Measurements from ENCODE around the gene CERS1.
"Not testable (repeated sequence)": the region's sequence is repeated elsewhere in the genome, so short reads cannot be mapped to it uniquely, and the experiment has no call there.

The CERS1 gene

DNA sequence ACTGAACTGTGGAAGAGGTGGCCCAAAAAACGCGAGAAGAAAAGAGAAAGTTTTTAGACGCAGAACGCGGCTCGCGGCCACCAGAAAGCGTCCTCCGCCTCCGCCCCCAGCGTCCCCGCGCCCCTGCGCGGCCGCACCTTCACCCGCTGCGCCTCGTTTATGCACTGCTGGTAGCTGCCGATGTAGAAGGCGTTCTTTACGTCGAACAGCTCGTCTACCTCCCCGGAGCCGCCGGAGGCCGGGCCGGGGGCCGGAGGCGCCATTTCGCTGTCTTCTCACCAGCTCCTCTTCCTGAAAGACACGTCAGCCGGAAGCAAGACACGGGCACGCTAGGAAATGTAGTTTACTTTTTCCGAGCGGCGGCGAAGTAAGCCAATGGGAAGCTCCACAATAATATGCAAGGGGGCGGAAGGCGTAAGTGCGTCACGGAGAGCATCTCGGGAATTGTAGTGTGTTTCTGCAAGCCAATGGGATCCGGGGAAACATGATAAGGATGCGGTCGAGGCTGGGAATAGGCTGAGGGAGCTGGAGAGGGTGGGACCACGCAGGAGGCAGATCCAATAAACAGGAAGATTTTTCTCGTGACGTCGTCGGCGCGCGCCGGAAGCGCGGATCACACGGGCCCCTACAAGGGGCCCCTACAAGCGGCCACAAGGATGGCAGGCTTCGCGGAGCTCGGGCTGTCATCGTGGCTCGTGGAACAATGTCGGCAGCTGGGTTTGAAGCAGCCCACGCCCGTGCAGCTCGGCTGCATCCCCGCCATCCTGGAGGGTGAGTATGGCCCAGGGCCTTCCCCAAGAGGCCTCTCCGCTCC lies 23.3 kb upstream of the CERS1 start, which contains the start of the genes COPE and DDX49:
Gene COPE, minus strand, starts transcription at position 302 of the 814 bp plus-strand sequence. Its CDS starts 39 bp downstream, at position 263.
Gene DDX49, plus strand, starts transcription at position 630 of the 814 bp plus-strand sequence. Its CDS starts 27 bp downstream, at position 657.
- peak; percentile 99 for DNase-seq (ENCODE audit: low read depth)

- not testable (repeated sequence) for DNase-seq (ENCODE audit: low read depth)
These were observed 21.6 kb upstream of the CERS1 start for GRCh38 chr19:18917593-18917992.

DNA sequence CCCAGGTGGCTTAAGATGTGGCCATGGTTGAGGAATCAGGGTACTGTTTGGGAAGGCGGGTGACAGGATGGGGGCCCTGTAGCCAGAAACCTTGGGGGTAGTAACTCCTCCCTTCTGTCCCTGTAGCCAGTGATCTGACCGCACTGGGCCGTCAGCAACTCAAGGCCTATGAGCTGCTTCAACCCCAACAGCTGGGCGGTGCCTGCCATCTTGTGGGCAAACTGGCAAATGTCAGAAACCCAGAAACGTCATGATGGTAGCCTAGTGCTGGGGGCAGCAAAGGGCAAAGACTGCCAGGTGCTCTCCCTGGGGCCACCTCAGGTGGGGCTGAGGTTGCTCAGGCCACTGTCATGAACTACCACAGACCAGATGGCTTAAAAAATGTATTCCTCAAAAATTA lies 19.7 kb upstream of the CERS1 start:
- DNase-seq (ENCODE audit: low read depth), result no peak

DNA sequence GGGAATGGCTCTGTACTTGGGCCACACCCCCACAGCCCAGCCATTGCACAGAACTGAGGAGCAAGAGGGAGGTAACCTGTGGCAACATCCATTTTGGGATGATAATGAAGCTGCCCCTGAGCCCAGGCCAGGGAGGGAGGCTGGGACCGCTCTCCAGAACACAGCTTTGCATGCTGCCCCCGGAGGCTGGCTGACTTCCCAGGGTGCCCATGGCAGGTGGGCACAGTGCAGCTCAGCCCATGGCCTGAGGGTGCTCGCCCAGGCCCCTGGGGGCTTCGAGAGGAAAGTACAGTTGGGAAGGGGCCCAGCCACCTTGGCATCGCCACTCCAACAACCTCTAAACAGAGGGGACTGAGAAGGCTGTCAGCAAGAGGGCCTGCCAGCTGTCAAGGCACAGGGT lies 17.5 kb upstream of the CERS1 start:
- DNase-seq (ENCODE audit: low read depth), result no peak

DNA sequence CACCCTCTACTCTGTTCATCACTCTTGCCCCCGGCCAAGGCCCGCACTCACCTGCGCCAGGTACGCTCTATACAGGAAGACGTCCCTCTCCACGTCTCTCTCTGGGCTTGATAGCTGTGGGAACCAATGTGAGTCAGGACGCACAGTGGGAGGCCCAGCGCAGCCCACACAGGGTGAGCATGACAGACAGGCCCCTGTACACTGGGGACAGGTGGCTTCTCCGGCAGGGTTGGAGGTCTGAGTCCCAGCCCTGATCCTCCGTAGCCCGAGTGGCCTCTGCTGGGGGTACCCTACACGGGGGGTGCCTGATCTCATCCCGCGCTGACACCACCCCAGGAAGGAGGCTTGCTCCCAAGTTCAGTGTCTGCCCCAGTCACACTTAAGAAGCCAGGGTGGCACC lies 17.0 kb upstream of the CERS1 start:
- DNase-seq (ENCODE audit: low read depth), result no peak

DNA sequence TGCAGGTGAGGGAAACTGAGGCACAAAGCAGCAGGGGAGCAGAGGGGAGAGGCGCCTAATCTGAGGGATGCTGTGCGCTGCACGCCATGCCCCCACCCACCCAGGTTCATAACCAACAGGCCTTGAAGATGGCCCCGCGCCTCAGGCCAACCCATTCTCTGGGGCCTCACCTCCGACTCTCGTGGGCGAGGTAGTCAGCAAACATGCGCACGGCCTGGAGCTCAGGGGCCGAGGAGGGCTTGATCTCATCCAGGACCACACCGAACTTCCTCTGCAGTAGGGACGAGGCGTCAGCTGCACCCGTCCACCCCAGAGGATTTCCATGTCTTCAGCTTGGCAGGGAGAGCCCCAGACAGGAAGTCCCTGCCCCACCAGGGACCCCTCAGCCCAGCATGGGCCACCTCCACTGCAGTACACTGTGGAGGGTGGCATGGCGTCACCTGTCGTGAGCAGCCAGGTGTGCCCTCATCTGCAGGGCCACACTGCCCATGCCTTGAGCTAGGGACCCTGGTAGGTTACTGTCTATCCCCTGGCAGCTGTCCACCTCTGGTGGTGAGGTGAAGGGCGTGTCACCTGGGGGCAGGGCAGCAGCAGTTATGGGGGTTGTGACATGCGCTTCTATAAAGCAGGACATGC lies 15.0 kb upstream of the CERS1 start:
- DNase-seq (ENCODE audit: low read depth), result no peak

- DNase-seq (ENCODE audit: low read depth), result no peak
These were observed 14.1 kb upstream of the CERS1 start for GRCh38 chr19:18910010-18910409.

DNA sequence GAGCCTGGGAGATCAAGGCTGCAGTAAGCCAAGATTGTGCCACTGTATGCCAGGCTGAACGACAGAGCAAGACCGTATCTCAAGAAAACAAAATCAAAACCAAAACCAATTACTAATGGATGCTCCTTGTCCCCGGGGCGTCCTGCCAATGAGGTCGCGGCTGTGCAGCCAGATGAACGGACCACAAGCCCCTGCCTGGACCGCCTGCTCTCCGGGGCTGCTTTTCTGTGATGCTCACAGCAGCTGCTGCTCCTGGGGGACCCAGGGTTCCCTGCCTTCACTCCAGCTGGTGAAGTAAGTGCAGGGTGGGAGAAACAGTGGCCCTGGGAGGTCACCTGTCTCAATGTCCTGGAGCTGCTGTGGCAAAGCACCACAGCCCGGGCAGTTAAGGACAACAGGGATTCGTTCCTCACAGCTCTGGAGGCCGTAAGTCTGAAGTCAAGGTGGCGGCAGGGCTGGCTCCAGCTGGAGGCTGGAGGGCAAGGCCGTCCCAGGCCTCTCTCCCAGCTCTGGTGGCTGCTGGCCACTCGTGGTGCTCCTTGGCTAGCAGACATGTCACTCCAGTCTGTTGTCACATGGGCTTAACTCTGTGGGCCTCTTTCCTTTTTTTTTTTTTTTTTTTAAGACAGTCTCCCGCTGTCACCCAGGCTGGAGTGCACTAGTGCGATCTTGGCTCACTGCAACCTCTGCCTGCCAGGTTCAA lies 13.1 kb upstream of the CERS1 start:
- no peak for DNase-seq (ENCODE audit: low read depth)

GRCh38 chr19:18906605-18907519 lies 10.9 kb upstream of the CERS1 start:
- DNase-seq (ENCODE audit: low read depth), result no peak

GRCh38 chr19:18905513-18906236 lies 9.7 kb upstream of the CERS1 start:
- no peak for DNase-seq (ENCODE audit: low read depth)

- no peak for DNase-seq (ENCODE audit: low read depth)
These were observed 9.1 kb upstream of the CERS1 start for GRCh38 chr19:18905058-18905456.

DNA sequence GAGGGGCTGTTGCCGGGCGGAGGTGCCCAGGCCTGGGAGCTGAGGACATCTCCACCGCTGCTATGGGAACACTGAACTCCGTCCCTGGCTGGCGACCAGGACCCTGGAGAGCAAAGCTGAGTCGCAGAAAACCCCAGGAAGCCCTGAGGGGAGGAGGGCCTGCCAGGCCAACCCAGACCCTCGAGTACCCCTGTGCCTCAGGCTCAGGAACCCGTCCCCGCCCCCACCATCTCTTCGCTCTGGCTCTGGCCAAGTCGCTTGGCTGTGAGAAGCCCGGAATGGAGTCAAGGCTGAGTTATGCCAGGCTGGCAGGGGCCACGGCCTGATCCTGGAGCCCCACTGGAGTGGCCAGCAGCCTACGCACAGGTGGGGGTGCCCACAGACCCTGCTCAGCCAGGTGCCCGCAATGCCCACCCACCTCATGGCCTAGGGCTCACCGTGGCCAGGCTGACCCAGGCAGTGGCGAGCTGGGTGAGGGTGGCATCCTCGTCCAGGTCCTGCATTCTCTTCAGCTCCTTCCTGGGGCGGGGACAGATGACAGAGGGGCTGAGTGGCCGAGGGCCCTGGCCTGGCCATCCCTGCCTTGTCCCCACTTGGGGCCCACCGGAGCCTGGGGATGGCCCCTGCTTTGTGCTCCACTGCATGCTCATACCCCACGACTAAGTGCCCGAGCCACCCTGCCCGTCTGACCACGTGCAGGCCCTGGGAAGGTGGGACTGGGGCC lies 8.5 kb upstream of the CERS1 start:
- no peak for DNase-seq (ENCODE audit: low read depth)

DNA sequence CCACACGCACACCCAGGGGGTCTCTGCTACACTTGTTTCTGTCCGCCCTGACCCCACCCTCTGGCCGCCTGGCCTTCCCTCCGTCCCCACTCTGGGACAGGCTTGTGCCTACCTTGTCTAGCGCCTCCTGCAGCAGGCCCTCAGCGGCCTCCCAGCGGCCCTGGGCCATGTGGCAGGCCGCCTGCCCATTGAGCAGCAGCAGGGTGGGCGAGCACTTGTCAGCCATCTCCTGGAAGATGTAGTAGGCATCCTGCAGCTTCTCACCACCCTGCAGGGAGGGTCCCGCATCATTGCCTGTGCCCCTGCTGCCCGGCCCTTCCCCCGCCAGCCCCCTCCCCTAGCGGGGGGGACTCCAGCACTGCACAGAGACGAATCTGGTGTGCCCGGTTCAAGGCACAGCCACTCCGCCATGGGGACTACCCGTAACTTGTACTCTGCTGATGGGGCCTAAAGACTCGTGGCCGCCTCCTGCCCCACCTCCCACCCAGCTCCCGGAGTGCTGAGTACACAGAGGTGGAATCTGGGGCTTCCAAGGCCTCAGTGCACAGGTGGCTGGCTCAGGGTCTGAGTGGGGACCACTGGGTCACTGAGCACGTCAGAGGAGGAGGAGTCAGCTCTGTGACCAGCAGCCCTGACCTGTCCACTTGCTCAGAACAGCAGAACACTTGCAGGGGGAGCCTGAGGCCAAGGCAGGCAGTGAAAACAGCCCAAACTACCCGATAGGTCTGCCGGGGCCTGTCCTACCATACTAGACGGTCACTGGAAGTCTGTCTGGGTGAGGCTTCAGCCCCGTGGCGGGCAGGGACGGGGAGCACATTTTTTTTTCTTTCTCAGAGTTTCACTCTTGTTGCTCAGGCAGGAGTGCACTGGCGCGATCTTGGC lies 7.4 kb upstream of the CERS1 start:
- no peak for DNase-seq (ENCODE audit: low read depth)

GRCh38 chr19:18902519-18902918 lies 6.6 kb upstream of the CERS1 start:
- not testable (repeated sequence) for DNase-seq (ENCODE audit: low read depth)

- no peak for DNase-seq (ENCODE audit: low read depth)
These were observed 5.5 kb upstream of the CERS1 start for GRCh38 chr19:18901491-18901890.

- no peak for DNase-seq (ENCODE audit: low read depth)
These were observed 4.9 kb upstream of the CERS1 start for GRCh38 chr19:18900700-18901481.

- no peak for DNase-seq (ENCODE audit: low read depth)
These were observed 3.9 kb upstream of the CERS1 start for GRCh38 chr19:18899624-18900560.
